Sigmoid colon (tissue), 4 donors: ENCODE results near the gene AZIN2.

Experiments used
- CTCF ChIP-seq, 4 experiments: fragments of 450-650 bp in 3 of 4; fragments of 200-600 bp in 1 of 4; IDR thresholded peaks; one replicate each; pipeline ENCODE4 v1.5.1; 2016 to 2019; ENCODE audit warnings: antibody characterized with exemption in 4 of 4, mild to moderate bottlenecking in 3 of 4, moderate library complexity in 2 of 4
- EP300 ChIP-seq, 4 donors: sonication (generic); formaldehyde crosslinking; IDR thresholded peaks; one replicate each; pipeline ENCODE4 v1.6.1; 2017; ENCODE audit warnings: antibody characterized with exemption in 4 of 4
- POLR2A ChIP-seq, 2 donors: fragments of 450-650 bp; IDR thresholded peaks; one replicate each; pipeline ENCODE4 v1.6.1; 2016; ENCODE audit warnings: antibody characterized with exemption in 2 of 2, mild to moderate bottlenecking in 2 of 2, moderate library complexity in 2 of 2
- POLR2AphosphoS5 ChIP-seq, 4 donors: sonication (generic); formaldehyde crosslinking; IDR thresholded peaks; one replicate each; pipeline ENCODE4 v1.6.1; 2017; ENCODE audit warnings: antibody characterized with exemption in 4 of 4

GRCh38 chr1:33047839-33048305 is 33.1 kb upstream of the AZIN2 start:
- TF ChIP-seq POLR2AphosphoS5 (IDR thresholded peaks at IDR 0.05) = no peak
- TF ChIP-seq POLR2A (IDR thresholded peaks at IDR 0.05) = no peak
- no peak for TF ChIP-seq CTCF (IDR thresholded peaks at IDR 0.05)
- TF ChIP-seq EP300 (IDR thresholded peaks at IDR 0.05) = no peak
